Endodermal cell (in vitro differentiated cells): ENCODE results near the gene RNASE7. TPM values are rescaled to one million over a fixed set of nuclear protein-coding genes. Genes with fewer than 3 reads are reported as not detected.

ENCODE experiments used
- DNase-seq: peaks from one replicate; pipeline ENCODE4 v3.0.0-alpha.2; 2017
- H3K27ac ChIP-seq: 2 replicates; pipeline ENCODE4 v1.5.1; 2013; ENCODE audit warnings: mild to moderate bottlenecking, low read depth, low read length, moderate library complexity
- H3K27me3 ChIP-seq: 2 replicates; pipeline ENCODE4 v1.6.1; 2013; ENCODE audit warnings: mild to moderate bottlenecking, low read length, moderate library complexity; ENCODE audit not compliant: insufficient read depth, control insufficient read depth, poor library complexity, severe bottlenecking
- H3K36me3 ChIP-seq: 2 replicates; pipeline ENCODE4 v1.7.0; 2013; ENCODE audit warnings: mild to moderate bottlenecking, low read length, moderate library complexity; ENCODE audit not compliant: control insufficient read depth, insufficient read depth
- H3K4me1 ChIP-seq: one replicate; pipeline ENCODE4 v1.7.0; 2013; ENCODE audit warnings: low read length; ENCODE audit not compliant: control insufficient read depth, insufficient read depth
- H3K4me3 ChIP-seq: 2 replicates; pipeline ENCODE4 v1.5.1; 2013; ENCODE audit warnings: mild to moderate bottlenecking, low read length, moderate library complexity
- H3K9ac ChIP-seq: 2 replicates; pipeline ENCODE4 v1.6.1; 2013; ENCODE audit warnings: mild to moderate bottlenecking, low read length, moderate library complexity; ENCODE audit not compliant: poor library complexity, severe bottlenecking; ENCODE audit errors: extremely low read depth
- H3K9me3 ChIP-seq: 2 replicates; pipeline ENCODE4 v1.6.1; 2013; ENCODE audit warnings: mild to moderate bottlenecking, low read length, moderate library complexity; ENCODE audit not compliant: control insufficient read depth
- H3K27ac Mint-ChIP-seq: 2 replicates; pipeline ENCODE4 v1.8.0; 2020; ENCODE audit warnings: mixed read lengths
- H3K27me3 Mint-ChIP-seq: 2 replicates; pipeline ENCODE4 v1.8.0; 2021; ENCODE audit warnings: mild to moderate bottlenecking, mixed read lengths; ENCODE audit not compliant: insufficient read depth
- H3K36me3 Mint-ChIP-seq: 2 replicates; pipeline ENCODE4 v1.8.0; 2020; ENCODE audit warnings: low read depth, mixed read lengths
- H3K4me1 Mint-ChIP-seq: 2 replicates; pipeline ENCODE4 v1.8.0; 2020; ENCODE audit warnings: mixed read lengths
- H3K4me3 Mint-ChIP-seq: 2 replicates; pipeline ENCODE4 v1.8.0; 2020; ENCODE audit warnings: mild to moderate bottlenecking, moderate library complexity, mixed read lengths
- H3K9me3 Mint-ChIP-seq: 2 replicates; pipeline ENCODE4 v1.8.0; 2020; ENCODE audit warnings: mild to moderate bottlenecking, mixed read lengths
- CTCF ChIP-seq: fragments of 200-600 bp; sonication (generic); conservative IDR thresholded peaks from 2 replicates; pipeline ENCODE4 v1.5.0; 2021; ENCODE audit warnings: antibody characterized with exemption, mild to moderate bottlenecking
- WGBS, 2 experiments: methylation state at CpG; one replicate each; pipeline versions ENCODE4 v1.1.5 to v1.1.7; 2013; ENCODE audit warnings: missing lambda C conversion rate in 2 of 2, mixed read lengths in 1 of 2; ENCODE audit not compliant: insufficient coverage in 1 of 2, insufficient read length in 1 of 2; 5-methylcytosine and 5-hydroxymethylcytosine counted together
- total RNA-seq, 2 donors: library from RNA; stranded (reverse); fragmentation: NEBNext Ultra II Directional in 1 of 2; extraction: Animal tissue kit (Norgen Biotek cat#: 25700) in 1 of 2; gene quantifications; 2 replicates in 1 of 2; 3 replicates in 1 of 2; pipeline ENCODE4 v1.2.1, GENCODE V29; 2021

RNASE7 gene
- total RNA-seq, 2 donors from 2014 or later, result not detected

DNA sequence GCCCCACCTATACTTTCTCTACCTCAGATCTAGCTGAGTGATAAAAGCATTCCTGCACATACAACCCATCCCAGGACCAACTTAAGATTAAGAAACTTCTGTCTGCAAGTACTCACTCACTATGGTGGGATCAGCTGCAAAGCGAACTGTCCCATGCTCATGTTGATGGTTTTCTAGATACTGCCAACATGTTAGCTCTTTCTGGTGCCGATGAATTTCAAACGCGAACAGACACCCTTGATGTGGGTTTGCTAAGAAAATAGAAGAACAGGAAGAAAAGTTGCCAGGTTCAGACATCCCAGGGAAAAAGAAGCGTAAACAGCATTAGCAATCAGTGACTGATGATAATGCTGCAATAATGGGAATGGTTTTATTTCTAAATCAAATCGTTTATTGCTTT lies 44.6 kb upstream of the RNASE7 start:
- WGBS, 2 experiments, result 93% methylated on average over 5 of the region's 6 CpGs
- H3K9me3 Mint-ChIP-seq, result no peaks in the 10 kb centered on the region
- peaks cover 36% of the 10 kb centered on the region for H3K36me3 Mint-ChIP-seq
- Histone ChIP-seq H3K27me3 (no peaks in the 10 kb centered on the region), H3K36me3 (peaks cover 49% of the 10 kb centered on the region), H3K4me3 (no peak overlapping the region), H3K4me1 (peaks cover 4% of the 10 kb centered on the region), H3K9ac (no peak overlapping the region), H3K27ac (no peak overlapping the region), H3K9me3 (no peaks in the 10 kb centered on the region)
- no peak overlapping the region for H3K27ac Mint-ChIP-seq
- DNase-seq, result peak; percentile 22
- no peaks in the 10 kb centered on the region for H3K27me3 Mint-ChIP-seq
- H3K4me3 Mint-ChIP-seq, result no peak overlapping the region
- peaks cover 25% of the 10 kb centered on the region for H3K4me1 Mint-ChIP-seq
- no peak for TF ChIP-seq CTCF

GRCh38 chr14:20998139-20998538 lies 44.0 kb upstream of the RNASE7 start:
- no peak overlapping the region for H3K27ac ChIP-seq
- H3K9me3 ChIP-seq, result no peaks in the 10 kb centered on the region
- DNase-seq, result peak; percentile 46
- peaks cover 4% of the 10 kb centered on the region for H3K4me1 ChIP-seq
- H3K4me3 Mint-ChIP-seq, result no peak overlapping the region
- no peak for TF ChIP-seq CTCF
- H3K36me3 Mint-ChIP-seq, result peaks cover 31% of the 10 kb centered on the region
- no peak overlapping the region for H3K9ac ChIP-seq
- H3K27me3 ChIP-seq, result no peaks in the 10 kb centered on the region
- no peaks in the 10 kb centered on the region for H3K9me3 Mint-ChIP-seq
- peaks cover 43% of the 10 kb centered on the region for H3K36me3 ChIP-seq
- H3K4me1 Mint-ChIP-seq, result peaks cover 26% of the 10 kb centered on the region
- H3K27me3 Mint-ChIP-seq, result no peaks in the 10 kb centered on the region
- peak overlapping the region; percentile 27 for H3K27ac Mint-ChIP-seq
- no peak overlapping the region for H3K4me3 ChIP-seq
- 85 to 86% methylated on average over 3 of the region's 3 CpGs for WGBS, 2 experiments

- no peak for TF ChIP-seq CTCF
- H3K27ac Mint-ChIP-seq, result peak within 1 kb of the TSS; percentile 27
- DNase-seq, result peak; percentile 92
- 27 to 41% methylated on average over 4 to 6 of the region's 6 CpGs for WGBS, 2 experiments
- peaks cover 4% of the 10 kb centered on the region for H3K4me1 ChIP-seq
- H3K4me1 Mint-ChIP-seq, result peaks cover 31% of the 10 kb centered on the region
- H3K9ac ChIP-seq, result no peak within 1 kb of the TSS
- H3K9me3 Mint-ChIP-seq, result no peaks in the 10 kb centered on the region
- no peaks in the 10 kb centered on the region for H3K27me3 Mint-ChIP-seq
- H3K36me3 Mint-ChIP-seq, result peaks cover 29% of the 10 kb centered on the region
- no peak within 1 kb of the TSS for H3K4me3 ChIP-seq
- H3K9me3 ChIP-seq, result no peaks in the 10 kb centered on the region
- no peak within 1 kb of the TSS for H3K4me3 Mint-ChIP-seq
- no peaks in the 10 kb centered on the region for H3K27me3 ChIP-seq
- peaks cover 38% of the 10 kb centered on the region for H3K36me3 ChIP-seq
- no peak within 1 kb of the TSS for H3K27ac ChIP-seq
These were observed 43.3 kb upstream of the RNASE7 start, which contains the start of gene SLC39A2 for GRCh38 chr14:20998674-20999366. TSS of gene SLC39A2 (plus strand) at chr14:20999293. CDS start at chr14:20999447, 154 bp downstream.
